Tibial nerve (tissue), 4 donors: ENCODE measurements around the gene OTOS. TPM values are rescaled to one million over a fixed set of nuclear protein-coding genes. Genes with fewer than 3 reads are reported as not detected.

Source experiments
- DNase-seq, 2 donors: peaks; one replicate each; pipeline ENCODE4 v3.0.0-alpha.2; 2019; ENCODE audit warnings: low spot score in 2 of 2
- H3K27ac ChIP-seq, 4 donors: fragments of 200-600 bp; sonication (generic) in 3 of 4; one replicate each; pipeline ENCODE4 v1.5.1; 2017 to 2019; ENCODE audit warnings: mild to moderate bottlenecking in 1 of 4
- H3K27me3 ChIP-seq, 2 donors: fragments of 200-600 bp; sonication (generic) in 1 of 2; one replicate each; pipeline versions ENCODE4 v1.5.1 to v1.6.0; 2017 to 2019
- H3K36me3 ChIP-seq, 3 donors: fragments of 200-600 bp; sonication (generic); one replicate each; pipeline ENCODE4 v1.5.1; 2018 to 2019
- H3K4me1 ChIP-seq, 4 donors: fragments of 200-600 bp; sonication (generic) in 3 of 4; one replicate each; pipeline ENCODE4 v1.5.1; 2017 to 2019
- H3K4me3 ChIP-seq, 4 donors: fragments of 200-600 bp; sonication (generic) in 3 of 4; one replicate each; pipeline ENCODE4 v1.5.1; 2017 to 2019; ENCODE audit warnings: mild to moderate bottlenecking in 1 of 4, moderate library complexity in 1 of 4
- H3K9me3 ChIP-seq, 4 donors: fragments of 200-600 bp; sonication (generic) in 3 of 4; one replicate each; pipeline ENCODE4 v1.5.1; 2017 to 2019
- CTCF ChIP-seq, 5 experiments: fragments of 200-600 bp in 3 of 5; fragments of 450-650 bp in 2 of 5; sonication (generic) in 3 of 5; IDR thresholded peaks; one replicate each; pipeline ENCODE4 v1.5.1; 2016 to 2019; ENCODE audit warnings: antibody characterized with exemption in 5 of 5, mild to moderate bottlenecking in 3 of 5, moderate library complexity in 2 of 5
- EP300 ChIP-seq, 2 donors: sonication (generic); formaldehyde crosslinking; IDR thresholded peaks; one replicate each; pipeline ENCODE4 v1.6.1; 2017; ENCODE audit warnings: antibody characterized with exemption in 2 of 2, mild to moderate bottlenecking in 1 of 2
- POLR2A ChIP-seq, 2 donors: fragments of 450-650 bp; IDR thresholded peaks; one replicate each; pipeline ENCODE4 v1.6.1; 2017; ENCODE audit warnings: antibody characterized with exemption in 2 of 2, mild to moderate bottlenecking in 2 of 2, moderate library complexity in 2 of 2
- WGBS, 2 donors: methylation state at CpG; one replicate each; pipeline ENCODE4 v1.1.5; 2018; 5-methylcytosine and 5-hydroxymethylcytosine counted together
- total RNA-seq, 4 donors: library from RNA; depleted of rRNA; stranded (reverse); fragments of >200 nt; gene quantifications; one replicate each; pipeline ENCODE4 v1.1.0, GENCODE V29; 2016

OTOS gene
- total RNA-seq, 4 donors from 2014 or later, result not detected

DNA sequence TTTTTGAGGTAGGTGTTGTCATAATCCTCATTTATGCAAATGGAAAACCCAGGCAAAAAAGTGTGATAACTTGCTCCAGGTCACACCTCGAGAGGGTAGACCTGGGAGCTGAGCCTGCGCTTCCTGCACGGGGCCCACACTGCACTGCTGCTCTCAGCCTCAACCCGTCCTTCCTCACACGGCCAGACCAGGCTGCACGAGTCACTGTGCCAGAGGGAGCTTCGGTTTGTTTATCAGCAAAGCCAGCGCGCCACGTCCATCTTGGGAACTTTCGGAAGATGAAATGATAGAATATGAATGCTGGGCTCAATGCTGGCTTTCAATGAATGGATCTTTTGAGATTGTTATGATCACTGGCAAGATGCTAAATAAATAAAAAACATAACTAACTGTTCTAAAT is 18.8 kb downstream of the OTOS start:
- WGBS, 2 donors, result 54 to 60% methylated on average over 11 of the region's 11 CpGs
- no peaks in the 10 kb centered on the region for H3K27me3 ChIP-seq
- H3K4me3 ChIP-seq, result no peak overlapping the region
- TF ChIP-seq EP300 (IDR thresholded peaks at IDR 0.05) (no peak), CTCF (IDR thresholded peaks at IDR 0.05) (no peak), POLR2A (IDR thresholded peaks at IDR 0.05) (no peak)
- H3K4me1 ChIP-seq, result no peaks in the 10 kb centered on the region
- DNase-seq, result no peak
- H3K27ac ChIP-seq, result no peak overlapping the region
- H3K9me3 ChIP-seq, result peaks cover 0 to 15% (median 0%) of the 10 kb centered on the region in 4 donors
- H3K36me3 ChIP-seq, result peaks cover 0 to 17% (median 0%) of the 10 kb centered on the region in 3 donors

GRCh38 chr2:240121190-240121589 is 19.3 kb downstream of the OTOS start:
- 64 to 71% methylated on average over 4 of the region's 4 CpGs for WGBS, 2 donors
- peaks cover 0 to 12% (median 0%) of the 10 kb centered on the region in 3 donors for H3K36me3 ChIP-seq
- no peak overlapping the region for H3K4me3 ChIP-seq
- no peaks in the 10 kb centered on the region for H3K27me3 ChIP-seq
- H3K9me3 ChIP-seq, result peaks cover 0 to 12% (median 0%) of the 10 kb centered on the region in 4 donors
- H3K27ac ChIP-seq, result no peak overlapping the region
- DNase-seq, result no peak
- H3K4me1 ChIP-seq, result no peaks in the 10 kb centered on the region
- no peak for TF ChIP-seq EP300 (IDR thresholded peaks at IDR 0.05)
- no peak for TF ChIP-seq POLR2A (IDR thresholded peaks at IDR 0.05)
- TF ChIP-seq CTCF (IDR thresholded peaks at IDR 0.05), result no peak

DNA sequence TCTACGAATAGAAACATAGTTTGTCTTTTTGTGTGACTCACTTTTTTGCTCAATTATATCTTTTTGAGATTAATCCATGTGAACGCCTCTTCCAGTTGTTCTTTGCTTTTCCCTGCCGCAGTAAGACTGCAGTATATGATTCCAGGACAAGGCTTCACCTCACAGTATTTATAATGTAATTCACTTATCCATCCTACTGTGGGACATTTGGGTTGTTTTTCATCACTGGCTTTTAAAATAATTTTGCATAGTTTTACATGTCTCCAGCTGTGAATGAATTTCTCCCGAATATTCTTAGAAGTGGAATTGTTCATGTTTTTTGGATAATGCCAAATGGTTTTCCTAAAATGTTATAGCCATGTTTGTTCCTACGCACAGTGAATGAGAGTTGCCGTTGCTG is 26.2 kb downstream of the OTOS start:
- TF ChIP-seq CTCF (IDR thresholded peaks at IDR 0.05) (no peak), POLR2A (IDR thresholded peaks at IDR 0.05) (no peak), EP300 (IDR thresholded peaks at IDR 0.05) (no peak)
- Histone ChIP-seq H3K9me3 (peaks cover 0 to 21% (median 0%) of the 10 kb centered on the region in 4 donors), H3K36me3 (no peaks in the 10 kb centered on the region), H3K27ac (no peak overlapping the region), H3K4me1 (no peaks in the 10 kb centered on the region), H3K4me3 (no peak overlapping the region), H3K27me3 (peaks cover 0 to 7% of the 10 kb centered on the region in 2 donors)
- no peak for DNase-seq
- 86 to 90% methylated on average over 6 of the region's 6 CpGs for WGBS, 2 donors

DNA sequence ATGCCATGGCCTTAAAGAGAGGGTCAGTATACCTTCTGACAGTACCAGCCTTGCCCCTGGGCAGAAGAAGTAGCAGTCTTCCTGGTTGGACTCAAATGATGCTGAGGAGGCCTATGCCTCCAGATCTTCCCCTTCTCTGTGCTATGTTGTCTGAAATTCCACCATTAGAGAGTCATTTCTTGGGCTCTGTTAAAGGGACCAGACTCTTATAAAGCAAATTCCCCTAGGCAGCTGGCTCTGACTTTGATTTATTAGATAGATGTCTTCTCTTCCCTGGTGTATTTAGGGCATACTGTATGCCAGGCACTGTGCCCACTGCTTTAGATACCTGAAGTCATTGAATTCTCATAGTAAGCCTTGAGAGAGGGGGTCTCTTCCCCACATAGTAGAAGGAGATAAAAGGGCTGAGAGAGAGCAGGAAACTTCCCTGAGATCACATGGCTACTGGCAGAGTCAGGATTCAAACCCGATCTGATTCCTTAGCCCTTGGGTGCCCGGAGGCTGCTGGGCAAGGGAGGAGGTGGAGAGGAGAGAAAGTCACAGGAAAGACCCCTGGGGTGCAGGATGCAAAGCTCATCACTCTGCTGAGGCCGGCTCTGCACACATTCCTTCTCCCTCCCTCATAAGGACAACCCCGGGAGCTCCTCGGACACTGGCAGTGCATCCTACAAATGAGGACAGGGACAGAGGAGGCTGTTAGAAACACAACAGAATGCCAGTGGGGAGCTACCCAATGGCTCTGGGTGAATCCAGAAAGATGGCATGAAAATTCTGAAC is 27.4 kb downstream of the OTOS start:
- TF ChIP-seq EP300 (IDR thresholded peaks at IDR 0.05), result no peak
- TF ChIP-seq POLR2A (IDR thresholded peaks at IDR 0.05), result no peak
- TF ChIP-seq CTCF (IDR thresholded peaks at IDR 0.05), result no peak
- 19 to 38% methylated on average over 5 of the region's 5 CpGs for WGBS, 2 donors
- Histone ChIP-seq H3K4me1 (no peaks in the 10 kb centered on the region), H3K4me3 (no peak overlapping the region), H3K36me3 (no peaks in the 10 kb centered on the region), H3K9me3 (peaks cover 0 to 13% (median 0%) of the 10 kb centered on the region in 4 donors), H3K27ac (no peak overlapping the region), H3K27me3 (peaks cover 0 to 7% of the 10 kb centered on the region in 2 donors)
- no peak for DNase-seq

- Histone ChIP-seq H3K27me3 (peaks cover 0 to 11% of the 10 kb centered on the region in 2 donors), H3K4me3 (no peak overlapping the region), H3K4me1 (no peaks in the 10 kb centered on the region), H3K9me3 (peaks cover 0 to 10% (median 0%) of the 10 kb centered on the region in 4 donors), H3K27ac (no peak overlapping the region), H3K36me3 (no peaks in the 10 kb centered on the region)
- 40 to 47% methylated on average over 10 of the region's 10 CpGs for WGBS, 2 donors
- TF ChIP-seq CTCF (IDR thresholded peaks at IDR 0.05), result no peak
- TF ChIP-seq POLR2A (IDR thresholded peaks at IDR 0.05), result no peak
- TF ChIP-seq EP300 (IDR thresholded peaks at IDR 0.05), result no peak
- DNase-seq, result no peak
Measured at GRCh38 chr2:240111253-240111652, 29.2 kb downstream of the OTOS start.
